Lower lobe of right lung (tissue), 2 donors: ENCODE results near the gene TMEM94. TPM values are rescaled to one million over a fixed set of nuclear protein-coding genes. Genes with fewer than 3 reads are reported as not detected.

Source experiments
- ATAC-seq, 2 donors: fragments of 200-7000 bp; cut with Tn5 transposase; one replicate each; pipeline ENCODE4 v1.9.1; 2020 to 2022; ENCODE audit warnings: mild to moderate bottlenecking in 2 of 2, moderate library complexity in 2 of 2
- DNase-seq: peaks from one replicate; pipeline ENCODE4 v3.0.0-alpha.2; 2020
- H3K27ac ChIP-seq: fragments of 200-600 bp; one replicate; pipeline ENCODE4 v1.8.0; 2022
- H3K27me3 ChIP-seq: fragments of 200-600 bp; one replicate; pipeline ENCODE4 v1.8.0; 2022; ENCODE audit warnings: low read depth
- H3K36me3 ChIP-seq: fragments of 200-600 bp; one replicate; pipeline ENCODE4 v1.8.0; 2022; ENCODE audit warnings: mild to moderate bottlenecking
- H3K4me1 ChIP-seq: fragments of 200-600 bp; one replicate; pipeline ENCODE4 v1.8.0; 2022
- H3K4me3 ChIP-seq: fragments of 200-600 bp; one replicate; pipeline ENCODE4 v1.8.0; 2022; ENCODE audit warnings: mild to moderate bottlenecking
- H3K9me3 ChIP-seq: fragments of 200-600 bp; one replicate; pipeline ENCODE4 v1.8.0; 2022
- intact Hi-C: fragments of 100-400 bp; cut with DNase I; formaldehyde crosslinking; loops from one replicate; pipeline ENCODE4 v1.11.0; 2022
- total RNA-seq: library from RNA; stranded (reverse); fragmentation: NEBNext Ultra II Directional; extraction: Animal tissue kit (Norgen Biotek cat#: 25700); gene quantifications from one replicate; pipeline ENCODE4 v1.2.1, GENCODE V29; 2021
- TF ChIP-seq, protein P1 (sequence below): fragments of 200-600 bp; IDR thresholded peaks from one replicate; pipeline ENCODE4 v1.8.0; 2022; ENCODE audit warnings: antibody characterized with exemption, mild to moderate bottlenecking
- donor health status: DM: no; HTN: yes; CAD: no; lungs with severe emphysema.

TMEM94 gene
- total RNA-seq, 1 donor from 2014 or later, result 89.5 TPM

DNA sequence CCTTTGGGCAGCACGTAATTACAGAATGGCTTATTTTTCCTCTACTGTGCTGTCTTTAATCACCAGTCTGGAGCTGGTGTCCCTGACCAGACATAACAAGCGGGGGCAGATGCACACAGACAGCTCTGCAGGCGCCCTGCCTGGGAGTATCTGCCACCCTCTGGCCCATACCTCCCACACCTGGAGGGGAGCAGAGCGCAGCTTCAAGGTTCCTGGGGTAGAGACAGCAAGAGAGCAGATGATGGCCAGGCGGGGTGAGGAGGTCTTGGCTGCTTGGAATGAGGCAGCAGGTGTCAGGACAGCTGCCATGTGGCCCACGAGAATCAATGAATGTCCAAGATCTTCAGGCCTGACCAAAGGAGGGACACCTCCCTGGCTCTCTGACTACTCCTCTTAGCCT, 23.8 kb downstream of the TMEM94 start:
- no peak for ATAC-seq
- Histone ChIP-seq H3K9me3 (no peaks in the 10 kb centered on the region), H3K4me1 (peaks cover 54% of the 10 kb centered on the region), H3K27ac (no peak overlapping the region), H3K4me3 (no peak overlapping the region), H3K36me3 (peaks cover 4% of the 10 kb centered on the region), H3K27me3 (no peaks in the 10 kb centered on the region)
- intact Hi-C loops, result no loop called here
- DNase-seq, result no peak
- TF ChIP-seq, protein P1, sequence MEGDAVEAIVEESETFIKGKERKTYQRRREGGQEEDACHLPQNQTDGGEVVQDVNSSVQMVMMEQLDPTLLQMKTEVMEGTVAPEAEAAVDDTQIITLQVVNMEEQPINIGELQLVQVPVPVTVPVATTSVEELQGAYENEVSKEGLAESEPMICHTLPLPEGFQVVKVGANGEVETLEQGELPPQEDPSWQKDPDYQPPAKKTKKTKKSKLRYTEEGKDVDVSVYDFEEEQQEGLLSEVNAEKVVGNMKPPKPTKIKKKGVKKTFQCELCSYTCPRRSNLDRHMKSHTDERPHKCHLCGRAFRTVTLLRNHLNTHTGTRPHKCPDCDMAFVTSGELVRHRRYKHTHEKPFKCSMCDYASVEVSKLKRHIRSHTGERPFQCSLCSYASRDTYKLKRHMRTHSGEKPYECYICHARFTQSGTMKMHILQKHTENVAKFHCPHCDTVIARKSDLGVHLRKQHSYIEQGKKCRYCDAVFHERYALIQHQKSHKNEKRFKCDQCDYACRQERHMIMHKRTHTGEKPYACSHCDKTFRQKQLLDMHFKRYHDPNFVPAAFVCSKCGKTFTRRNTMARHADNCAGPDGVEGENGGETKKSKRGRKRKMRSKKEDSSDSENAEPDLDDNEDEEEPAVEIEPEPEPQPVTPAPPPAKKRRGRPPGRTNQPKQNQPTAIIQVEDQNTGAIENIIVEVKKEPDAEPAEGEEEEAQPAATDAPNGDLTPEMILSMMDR, result no peak

DNA sequence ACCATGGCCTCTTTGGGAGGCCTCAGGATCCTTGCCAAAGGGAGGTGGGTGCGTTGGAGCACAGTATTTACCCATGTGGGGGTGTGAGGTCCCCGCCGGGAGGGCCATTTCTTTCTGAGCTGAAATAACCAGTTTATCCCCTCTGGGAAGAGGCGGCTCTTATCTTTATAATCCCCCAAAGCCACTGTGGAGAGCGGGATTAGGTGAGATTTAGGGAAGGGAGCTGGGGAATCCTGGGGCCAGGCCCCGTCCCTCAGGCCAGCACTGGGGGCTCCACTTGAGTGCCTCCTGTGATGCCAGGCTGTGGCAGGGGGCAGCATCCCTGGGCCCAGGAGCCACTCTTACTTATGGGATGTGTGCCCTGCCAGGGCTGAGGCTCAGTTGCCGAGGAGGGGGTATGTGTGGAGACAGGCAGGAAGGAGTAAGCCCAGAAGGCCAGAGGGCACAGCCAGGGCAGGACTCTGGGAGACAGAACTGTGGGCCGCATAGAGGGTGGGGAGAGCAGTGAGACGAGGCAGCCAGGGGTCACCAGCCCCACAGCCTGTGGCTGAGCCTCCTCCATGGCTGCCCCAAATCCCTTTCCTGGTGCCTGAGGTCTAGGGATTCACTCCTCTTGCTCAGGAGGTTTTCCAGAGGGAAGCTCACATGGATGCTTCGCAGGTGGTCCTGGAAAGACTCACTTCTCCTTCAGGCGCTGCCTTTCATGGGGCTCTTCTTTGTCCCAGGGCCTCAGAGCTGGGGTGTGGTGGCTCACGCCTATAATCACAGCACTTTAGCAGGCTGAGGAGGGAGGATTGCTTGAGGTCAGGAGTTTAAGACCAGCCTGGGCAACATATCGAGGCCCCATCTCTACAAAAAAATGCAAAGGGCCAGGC, 25.0 kb downstream of the TMEM94 start:
- TF ChIP-seq, protein P1, result no peak
- Histone ChIP-seq H3K36me3 (peaks cover 8% of the 10 kb centered on the region), H3K27ac (no peak overlapping the region), H3K4me1 (peaks cover 50% of the 10 kb centered on the region), H3K27me3 (no peaks in the 10 kb centered on the region), H3K4me3 (no peak overlapping the region), H3K9me3 (no peaks in the 10 kb centered on the region)
- no peak for DNase-seq
- intact Hi-C loops, result no loop called here
- ATAC-seq, result no peak

DNA sequence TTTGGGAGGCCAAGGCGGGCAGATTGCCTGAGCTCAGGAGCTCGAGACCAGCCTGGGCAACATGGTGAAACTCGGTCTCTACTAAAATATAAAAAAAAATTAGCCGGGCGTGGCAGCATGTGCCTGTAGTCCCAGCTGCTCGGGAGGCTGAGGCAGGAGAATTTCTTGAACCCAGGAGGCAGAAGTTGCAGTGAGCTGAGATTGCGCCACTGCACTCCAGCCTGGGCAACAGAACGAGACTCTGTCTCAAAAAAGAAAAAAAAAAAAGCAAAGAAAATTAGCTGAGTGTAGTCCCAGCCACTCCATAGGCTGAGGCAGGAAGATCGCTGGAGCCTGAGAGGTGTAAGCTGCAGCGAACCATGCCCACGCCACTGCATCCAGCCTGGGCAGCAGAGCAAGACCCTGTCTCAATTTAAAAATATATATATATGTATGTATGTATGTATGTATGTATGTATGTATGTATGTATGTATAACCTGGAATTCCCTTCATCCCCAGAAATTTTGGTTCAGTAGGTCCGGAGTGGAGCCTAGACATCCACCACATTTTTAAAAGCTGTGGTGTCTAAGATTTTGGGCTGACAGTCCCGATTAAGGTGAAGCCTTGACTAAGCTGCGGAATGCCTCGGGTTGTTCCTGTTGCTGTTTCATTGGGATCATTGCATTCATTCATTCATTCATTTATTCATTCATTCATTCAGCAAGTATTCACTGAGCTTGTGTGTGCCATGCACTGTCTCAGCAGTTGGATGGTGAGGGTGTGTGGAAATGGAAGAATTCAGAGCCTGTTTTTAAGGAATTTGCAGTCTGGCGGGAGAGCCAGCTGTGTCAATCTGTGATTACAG, 25.9 kb downstream of the TMEM94 start:
- intact Hi-C loops, result no loop called here

DNA sequence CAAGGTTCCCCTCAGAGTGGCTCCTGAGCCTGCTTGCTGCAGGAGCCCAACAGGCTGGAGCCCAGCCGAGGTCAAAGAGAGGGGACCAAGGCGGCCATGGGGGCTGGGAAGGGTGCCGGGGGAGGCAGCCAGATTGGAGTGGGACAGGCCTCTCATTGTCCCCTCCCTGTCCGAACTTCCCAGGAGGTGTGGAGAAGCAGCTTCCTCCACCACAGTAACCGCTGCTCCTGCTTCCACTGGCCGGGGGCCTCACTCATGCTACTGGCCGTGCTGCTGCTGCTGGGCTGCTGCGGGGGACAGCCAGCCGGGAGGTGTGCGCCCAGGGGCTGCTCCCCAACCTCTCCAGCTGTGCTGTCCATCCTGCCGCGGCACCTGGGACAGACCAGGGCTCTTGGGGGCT, 29.3 kb downstream of the TMEM94 start:
- DNase-seq (peak; percentile 29), ATAC-seq (no peak)
- H3K4me3 ChIP-seq, result no peak overlapping the region
- intact Hi-C loops, result no loop called here
- no peaks in the 10 kb centered on the region for H3K27me3 ChIP-seq
- peaks cover 7% of the 10 kb centered on the region for H3K36me3 ChIP-seq
- H3K27ac ChIP-seq, result no peak overlapping the region
- no peaks in the 10 kb centered on the region for H3K9me3 ChIP-seq
- peaks cover 62% of the 10 kb centered on the region for H3K4me1 ChIP-seq
- TF ChIP-seq, protein P1, result no peak

More for the DNA sequence above, 25.9 kb downstream of the TMEM94 start:
- H3K27me3 ChIP-seq, result no peaks in the 10 kb centered on the region
- DNase-seq (no peak), ATAC-seq (no peak)
- H3K36me3 ChIP-seq, result peaks cover 5% of the 10 kb centered on the region
- H3K4me3 ChIP-seq, result no peak overlapping the region
- no peaks in the 10 kb centered on the region for H3K9me3 ChIP-seq
- TF ChIP-seq, protein P1, result no peak
- H3K4me1 ChIP-seq, result peaks cover 50% of the 10 kb centered on the region
- peak overlapping the region; percentile 47 for H3K27ac ChIP-seq

GRCh38 chr17:75486151-75486550, 29.7 kb downstream of the TMEM94 start:
- Histone ChIP-seq H3K36me3 (peaks cover 11% of the 10 kb centered on the region), H3K27ac (no peak overlapping the region), H3K9me3 (no peaks in the 10 kb centered on the region), H3K4me1 (peaks cover 62% of the 10 kb centered on the region), H3K27me3 (no peaks in the 10 kb centered on the region), H3K4me3 (no peak overlapping the region)
- DNase-seq (peak; percentile 47), ATAC-seq (no peak)
- TF ChIP-seq, protein P1, result no peak
- intact Hi-C loops, result no loop called here
